ENCODE measurements around the gene PDPN. TPM values are rescaled to one million over a fixed set of nuclear protein-coding genes. Genes with fewer than 3 reads are reported as not detected.

The PDPN gene
- total and polyA plus RNA-seq, 10 donors, result 0.09 to 1.9 (median 0.38) TPM; not detected in 4

GRCh38 chr1:13597166-13597565 is 13.5 kb downstream of the PDPN start:
- peaks cover 0 to 64% (median 0%) of the 10 kb centered on the region in 7 donors for H3K27me3 ChIP-seq (replicated peaks in 1 of 7)
- H3K9me3 ChIP-seq, result no peaks in the 10 kb centered on the region
- no peaks in the 10 kb centered on the region for H3K36me3 ChIP-seq
- no peak overlapping the region for H3K4me3 ChIP-seq
- intact Hi-C loops (cut with DNase I; ENCODE audit: low total_unique reads), result no loop called here
- no peaks in the 10 kb centered on the region for H3K4me1 ChIP-seq
- WGBS, 5 donors, result 63 to 75% (median 66%) methylated on average over 7 of the region's 7 CpGs
- TF ChIP-seq POLR2AphosphoS5 (IDR thresholded peaks at IDR 0.05) (no peak), CTCF (IDR thresholded peaks at IDR 0.05 in 8 of 11, conservative IDR thresholded peaks at IDR 0.05 in 3 of 11) (no peak), POLR2A (IDR thresholded peaks at IDR 0.05) (no peak)
- DNase-seq, result no peak
- H3K27ac ChIP-seq, result no peak overlapping the region

GRCh38 chr1:13600762-13601453 is 17.3 kb downstream of the PDPN start:
- H3K9me3 ChIP-seq, result no peaks in the 10 kb centered on the region
- intact Hi-C loops (cut with DNase I; ENCODE audit: low total_unique reads), result no loop called here
- no peak overlapping the region for H3K4me3 ChIP-seq
- H3K27ac ChIP-seq, result no peak overlapping the region
- TF ChIP-seq CTCF (IDR thresholded peaks at IDR 0.05 in 8 of 11, conservative IDR thresholded peaks at IDR 0.05 in 3 of 11) (no peak), POLR2AphosphoS5 (IDR thresholded peaks at IDR 0.05) (no peak)
- no peaks in the 10 kb centered on the region for H3K4me1 ChIP-seq
- DNase-seq, result no peak
- H3K27me3 ChIP-seq (replicated peaks in 1 of 7), result peaks cover 0 to 46% (median 0%) of the 10 kb centered on the region in 7 donors
- 72 to 90% (median 77%) methylated on average over 7 of the region's 7 CpGs for whole genome bisulfite sequencing, 5 donors
- H3K36me3 ChIP-seq, result no peaks in the 10 kb centered on the region

GRCh38 chr1:13604176-13604575 is 20.5 kb downstream of the PDPN start:
- no peak for DNase-seq
- no peaks in the 10 kb centered on the region for H3K9me3 ChIP-seq
- peaks cover 0 to 44% (median 0%) of the 10 kb centered on the region in 7 donors for H3K27me3 ChIP-seq (replicated peaks in 1 of 7)
- H3K4me1 ChIP-seq, result no peaks in the 10 kb centered on the region
- TF ChIP-seq POLR2AphosphoS5 (IDR thresholded peaks at IDR 0.05) (no peak), CTCF (IDR thresholded peaks at IDR 0.05 in 8 of 11, conservative IDR thresholded peaks at IDR 0.05 in 3 of 11) (no peak), POLR2A (IDR thresholded peaks at IDR 0.05) (no peak)
- intact Hi-C loops (cut with DNase I; ENCODE audit: low total_unique reads), result no loop called here
- no peak overlapping the region for H3K27ac ChIP-seq
- 82 to 91% (median 87%) methylated on average over 5 of the region's 5 CpGs for WGBS, 5 donors
- no peaks in the 10 kb centered on the region for H3K36me3 ChIP-seq
- no peak overlapping the region for H3K4me3 ChIP-seq

- intact Hi-C loops (cut with DNase I; ENCODE audit: low total_unique reads), result no loop called here
- Histone ChIP-seq H3K36me3 (no peaks in the 10 kb centered on the region), H3K27me3 (replicated peaks in 1 of 7) (peaks cover 0 to 42% (median 0%) of the 10 kb centered on the region in 7 donors), H3K27ac (no peak overlapping the region), H3K4me1 (no peaks in the 10 kb centered on the region), H3K9me3 (no peaks in the 10 kb centered on the region), H3K4me3 (no peak overlapping the region)
- no peak for DNase-seq
- TF ChIP-seq CTCF (IDR thresholded peaks at IDR 0.05 in 8 of 11, conservative IDR thresholded peaks at IDR 0.05 in 3 of 11) (no peak), POLR2AphosphoS5 (IDR thresholded peaks at IDR 0.05) (no peak), POLR2A (IDR thresholded peaks at IDR 0.05) (no peak)
- WGBS, 5 donors, result 79 to 98% (median 87%) methylated on average over 3 of the region's 3 CpGs
Measured at GRCh38 chr1:13604721-13605120, 21.1 kb downstream of the PDPN start.
